H9 (cell line): ENCODE data around the gene NPIPA1. TPM values are rescaled to one million over a fixed set of nuclear protein-coding genes. Genes with fewer than 3 reads are reported as not detected.
A peak's percentile ranks its signal among the peaks of the same experiment; 100 is the strongest.
"Not testable (repeated sequence)": the region's sequence is repeated elsewhere in the genome, so short reads cannot be mapped to it uniquely, and the experiment has no call there.

ENCODE experiments used
- DNase-seq: peaks from one replicate; pipeline ENCODE4 v3.0.0-alpha.2; 2017
- H2AFZ ChIP-seq: one replicate; pipeline ENCODE4 v1.6.1; 2013; ENCODE audit warnings: mild to moderate bottlenecking, low read length, control low read depth, moderate library complexity
- H2AK5ac ChIP-seq: 2 replicates; pipeline ENCODE4 v1.6.1; 2013; ENCODE audit warnings: low read length, control low read depth, mixed read lengths; ENCODE audit not compliant: insufficient read length
- H2BK120ac ChIP-seq: one replicate; pipeline ENCODE4 v1.6.1; 2013; ENCODE audit warnings: low read depth, mild to moderate bottlenecking, low read length, control low read depth, inconsistent platforms; ENCODE audit not compliant: poor library complexity, severe bottlenecking
- H2BK12ac ChIP-seq: 2 replicates; pipeline ENCODE4 v1.6.1; 2013; ENCODE audit warnings: low read length, control low read depth, mixed read lengths, low read depth; ENCODE audit not compliant: insufficient read length
- H2BK15ac ChIP-seq: 2 replicates; pipeline ENCODE4 v1.6.1; 2013; ENCODE audit warnings: low read depth, low read length, control low read depth
- H2BK20ac ChIP-seq: one replicate; pipeline ENCODE4 v1.6.1; 2013; ENCODE audit warnings: low read depth, mild to moderate bottlenecking, low read length, control low read depth, inconsistent platforms; ENCODE audit not compliant: poor library complexity, severe bottlenecking
- H2BK5ac ChIP-seq: 2 replicates; pipeline ENCODE4 v1.6.1; 2013; ENCODE audit warnings: low read length, control low read depth, mixed read lengths; ENCODE audit not compliant: insufficient read length
- H3K14ac ChIP-seq: 2 replicates; pipeline ENCODE4 v1.6.1; 2013; ENCODE audit warnings: low read length, control low read depth; ENCODE audit not compliant: insufficient read depth
- H3K18ac ChIP-seq: 2 replicates; pipeline ENCODE4 v1.6.1; 2013; ENCODE audit warnings: low read depth, mild to moderate bottlenecking, mixed read lengths, low read length, control low read depth; ENCODE audit not compliant: insufficient read length
- H3K23ac ChIP-seq: 2 replicates; pipeline ENCODE4 v1.6.1; 2013; ENCODE audit warnings: low read length, control low read depth, mixed read lengths, low read depth; ENCODE audit not compliant: insufficient read length
- H3K23me2 ChIP-seq: 2 replicates; pipeline ENCODE4 v1.6.1; 2013; ENCODE audit warnings: low read depth, mild to moderate bottlenecking, mixed read lengths, low read length, control low read depth; ENCODE audit not compliant: insufficient read length, poor library complexity, severe bottlenecking
- H3K27ac ChIP-seq: 2 replicates; pipeline ENCODE4 v1.5.1; 2013; ENCODE audit warnings: low read length, control low read depth, mixed read lengths, low read depth; ENCODE audit not compliant: insufficient read length
- H3K27me3 ChIP-seq: 2 replicates; pipeline ENCODE4 v1.6.1; 2013; ENCODE audit warnings: low read length, control low read depth, inconsistent platforms; ENCODE audit not compliant: insufficient read depth
- H3K4ac ChIP-seq: 2 replicates; pipeline ENCODE4 v1.6.1; 2013; ENCODE audit warnings: low read depth, mild to moderate bottlenecking, control low read depth, inconsistent platforms, low read length, moderate library complexity
- H3K4me1 ChIP-seq: 2 replicates; pipeline ENCODE4 v1.6.1; 2013; ENCODE audit warnings: low read length, control low read depth, inconsistent platforms; ENCODE audit not compliant: insufficient read depth
- H3K4me2 ChIP-seq: 2 replicates; pipeline ENCODE4 v1.6.1; 2013; ENCODE audit warnings: low read length, control low read depth, mixed read lengths; ENCODE audit not compliant: insufficient read length, insufficient read depth
- H3K56ac ChIP-seq: 2 replicates; pipeline ENCODE4 v1.6.1; 2013; ENCODE audit warnings: low read depth, mild to moderate bottlenecking, mixed read lengths, low read length, control low read depth; ENCODE audit not compliant: insufficient read length
- H3K79me1 ChIP-seq: 2 replicates; pipeline ENCODE4 v1.6.1; 2013; ENCODE audit warnings: low read depth, mild to moderate bottlenecking, moderate library complexity, low read length, control low read depth, inconsistent platforms; ENCODE audit not compliant: insufficient read depth, poor library complexity, severe bottlenecking
- H3K79me2 ChIP-seq: 2 replicates; pipeline ENCODE4 v1.6.1; 2013; ENCODE audit warnings: low read length, control low read depth, inconsistent platforms; ENCODE audit not compliant: insufficient read depth
- H3K9ac ChIP-seq: 2 replicates; pipeline ENCODE4 v1.6.1; 2013; ENCODE audit warnings: low read length, control low read depth, mixed read lengths; ENCODE audit not compliant: insufficient read length; ENCODE audit errors: extremely low read depth
- H3K9me3 ChIP-seq: one replicate; pipeline ENCODE4 v1.6.1; 2013; ENCODE audit warnings: low read depth, low read length, inconsistent platforms; ENCODE audit not compliant: control insufficient read depth
- H3T11ph ChIP-seq: one replicate; pipeline ENCODE4 v1.6.1; 2013; ENCODE audit warnings: mild to moderate bottlenecking, low read length, control low read depth, inconsistent platforms
- H4K20me1 ChIP-seq: one replicate; pipeline ENCODE4 v1.6.1; 2013; ENCODE audit not compliant: control insufficient read depth, insufficient read length, insufficient read depth
- H4K5ac ChIP-seq: 2 replicates; pipeline ENCODE4 v1.6.1; 2013; ENCODE audit warnings: low read depth, mild to moderate bottlenecking, mixed read lengths, low read length, control low read depth; ENCODE audit not compliant: insufficient read length
- H4K8ac ChIP-seq: replicated peaks from 2 replicates; pipeline ENCODE4 v1.6.1; 2013; ENCODE audit warnings: low read length, control low read depth, mixed read lengths, low read depth; ENCODE audit not compliant: insufficient read length
- H4K91ac ChIP-seq: 2 replicates; pipeline ENCODE4 v1.6.1; 2013; ENCODE audit warnings: low read depth, mild to moderate bottlenecking, moderate library complexity, mixed read lengths, low read length, control low read depth; ENCODE audit not compliant: insufficient read length
- H3K27ac Mint-ChIP-seq, 3 experiments: 2 replicates in 2 of 3; 3 replicates in 1 of 3; pipeline ENCODE4 v1.8.0; 2020 to 2021; ENCODE audit warnings: mixed read lengths in 3 of 3, mild to moderate bottlenecking in 1 of 3, moderate library complexity in 1 of 3
- H3K27me3 Mint-ChIP-seq: 2 replicates; pipeline ENCODE4 v1.8.0; 2021; ENCODE audit warnings: low read depth, mild to moderate bottlenecking, moderate library complexity, mixed read lengths
- H3K36me3 Mint-ChIP-seq, 3 experiments: 2 replicates in 2 of 3; 3 replicates in 1 of 3; pipeline ENCODE4 v1.8.0; 2020 to 2021; ENCODE audit warnings: low read depth in 3 of 3, mixed read lengths in 3 of 3; ENCODE audit not compliant: insufficient read depth in 1 of 3
- H3K4me1 Mint-ChIP-seq, 2 experiments: 2 replicates each; pipeline ENCODE4 v1.8.0; 2020; ENCODE audit warnings: mixed read lengths in 2 of 2
- H3K4me3 Mint-ChIP-seq, 2 experiments: 2 replicates in 1 of 2; 3 replicates in 1 of 2; pipeline ENCODE4 v1.8.0; 2020 to 2021; ENCODE audit warnings: mild to moderate bottlenecking in 2 of 2, mixed read lengths in 2 of 2, moderate library complexity in 1 of 2
- H3K9me3 Mint-ChIP-seq, 2 experiments: 2 replicates in 1 of 2; 3 replicates in 1 of 2; pipeline ENCODE4 v1.8.0; 2020; ENCODE audit warnings: mild to moderate bottlenecking in 2 of 2, mixed read lengths in 2 of 2, moderate library complexity in 1 of 2
- WGBS: extraction: QIAGEN DNeasy Blood & Tissue Kit; methylation state at CpG from one replicate; pipeline ENCODE4 v1.1.7; 2013; ENCODE audit warnings: missing lambda C conversion rate, low lambda C conversion rate, mixed read lengths; ENCODE audit not compliant: insufficient read length; ENCODE audit errors: extremely low coverage; 5-methylcytosine and 5-hydroxymethylcytosine counted together
- total RNA-seq: library from RNA; stranded (reverse); gene quantifications from 2 replicates; pipeline ENCODE4 v1.2.1, GENCODE V29; 2021

NPIPA1 gene
- total RNA-seq, 1 experiment from 2014 or later, result 130 TPM

DNA sequence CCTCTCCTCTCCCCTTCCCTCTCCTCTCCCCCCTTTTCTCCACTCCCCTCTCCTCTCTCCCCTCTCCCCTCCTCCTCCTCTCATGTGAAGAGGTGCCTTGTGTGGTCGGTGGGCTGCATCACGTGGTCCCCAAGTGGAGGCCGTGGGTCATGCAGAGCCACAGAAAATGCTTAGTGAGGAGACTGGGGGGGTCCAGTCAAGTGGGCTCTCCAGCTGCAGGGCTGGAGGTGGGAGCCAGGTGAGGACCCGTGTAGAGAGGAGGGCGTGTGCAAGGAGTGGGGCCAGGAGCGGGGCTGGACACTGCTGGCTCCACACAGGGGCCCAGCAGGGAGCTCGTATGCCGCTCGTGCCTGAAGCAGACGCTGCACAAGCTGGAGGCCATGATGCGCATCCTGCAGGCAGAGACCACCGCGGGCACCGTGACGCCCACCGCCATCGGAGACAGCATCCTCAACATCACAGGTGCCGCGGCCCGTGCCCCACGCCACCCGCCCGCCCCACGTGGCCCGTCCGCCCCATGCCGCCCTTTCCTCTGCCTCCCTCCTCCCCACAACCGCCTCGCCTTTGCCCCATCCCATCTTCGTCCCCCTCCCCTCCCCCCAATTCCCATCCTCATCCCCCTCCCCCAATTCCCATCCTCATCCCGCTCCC, 9.1 kb upstream of the NPIPA1 start:
- not testable (repeated sequence) for H3K9me3 Mint-ChIP-seq, H3K27me3 Mint-ChIP-seq, H4K5ac ChIP-seq, H3K79me2 ChIP-seq, H3K27me3 ChIP-seq, H3K56ac ChIP-seq, H3T11ph ChIP-seq, H2BK12ac ChIP-seq, H3K36me3 Mint-ChIP-seq, H3K27ac ChIP-seq, H3K18ac ChIP-seq, H2BK20ac ChIP-seq, H4K20me1 ChIP-seq, H3K79me1 ChIP-seq, H3K9me3 ChIP-seq, H3K4me1 ChIP-seq, H3K4me1 Mint-ChIP-seq, H3K23me2 ChIP-seq, H2BK5ac ChIP-seq, H3K14ac ChIP-seq, H3K4ac ChIP-seq, H3K4me3 Mint-ChIP-seq, H2AFZ ChIP-seq, H3K23ac ChIP-seq, H3K9ac ChIP-seq, H2BK15ac ChIP-seq, H3K4me2 ChIP-seq, H4K8ac ChIP-seq, H2AK5ac ChIP-seq, H4K91ac ChIP-seq
- peak overlapping the region in 1 of 3 experiments; percentile 16; a peak in 1 of 7 replicates for H3K27ac Mint-ChIP-seq
- peak overlapping the region; percentile 36 for H2BK120ac ChIP-seq
- DNase-seq, result peak; percentile 45
- whole genome bisulfite sequencing, result no CpG with 5 or more reads among the region's 31 CpGs

DNA sequence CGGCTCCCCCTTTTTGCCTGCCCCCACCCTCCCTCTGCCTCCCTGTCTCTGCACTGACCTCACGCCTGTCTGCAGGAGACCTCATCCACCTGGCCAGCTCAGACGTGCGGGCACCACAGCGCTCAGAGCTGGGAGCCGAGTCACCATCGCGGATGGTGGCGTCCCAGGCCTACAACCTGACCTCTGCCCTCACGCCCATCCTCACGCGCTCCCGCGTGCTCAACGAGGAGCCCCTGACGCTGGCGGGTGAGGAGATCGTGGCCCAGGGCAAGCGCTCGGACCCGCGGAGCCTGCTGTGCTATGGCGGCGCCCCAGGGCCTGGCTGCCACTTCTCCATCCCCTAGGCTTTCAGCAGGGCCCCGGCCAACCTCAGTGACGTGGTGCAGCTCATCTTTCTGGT, 8.1 kb upstream of the NPIPA1 start:
- not testable (repeated sequence) for H4K8ac ChIP-seq, H3K36me3 Mint-ChIP-seq, H3K14ac ChIP-seq, H3K4me1 Mint-ChIP-seq, H3K23me2 ChIP-seq, H2BK20ac ChIP-seq, H3K9me3 ChIP-seq, H3K4ac ChIP-seq, H3K18ac ChIP-seq, H3T11ph ChIP-seq, H4K91ac ChIP-seq, H3K27me3 Mint-ChIP-seq, H2AK5ac ChIP-seq, H3K79me2 ChIP-seq, H4K5ac ChIP-seq, H3K27ac Mint-ChIP-seq, H2BK120ac ChIP-seq, H2BK15ac ChIP-seq, H3K27ac ChIP-seq, H2AFZ ChIP-seq, H3K4me1 ChIP-seq, H3K9me3 Mint-ChIP-seq, H4K20me1 ChIP-seq, H3K56ac ChIP-seq, H3K23ac ChIP-seq, H2BK5ac ChIP-seq, H3K79me1 ChIP-seq, H2BK12ac ChIP-seq, H3K9ac ChIP-seq, H3K4me2 ChIP-seq, DNase-seq, H3K4me3 Mint-ChIP-seq, H3K27me3 ChIP-seq
- WGBS, result no CpG with 5 or more reads among the region's 26 CpGs
